HEK293 (cell line): ENCODE results near the gene LCN1.

Source experiments
- CTCF ChIA-PET: fragments of 350-600 bp; formaldehyde crosslinking; extraction: SDS; loops from one replicate; lab custom pipeline; 2021; ENCODE audit warnings: antibody characterized with exemption; lab: Yijun Ruan, JAX
- POLR2A ChIA-PET: fragments of 300-600 bp; formaldehyde crosslinking; extraction: SDS; loops from one replicate; lab custom pipeline; 2020; ENCODE audit warnings: antibody characterized with exemption, inconsistent platforms; lab: Yijun Ruan, JAX
- H3K27ac ChIP-seq: fragments of 200-500 bp; sonication (Bioruptor generic); 2 replicates; pipeline ENCODE4 v1.5.1; 2014; ENCODE audit warnings: low read depth, low read length, control low read depth, inconsistent platforms; ENCODE audit errors: extremely low read depth
- H3K36me3 ChIP-seq, 2 experiments: fragments of 200-500 bp in 1 of 2; sonication (Bioruptor generic) in 1 of 2; 1 replicate in 1 of 2; 2 replicates in 1 of 2; pipeline ENCODE4 v1.5.1; 2014 to 2017; ENCODE audit warnings: inconsistent platforms in 2 of 2, low read length in 2 of 2; ENCODE audit not compliant: control insufficient read depth in 2 of 2, insufficient read depth in 1 of 2
- H3K4me1 ChIP-seq: fragments of 200-500 bp; sonication (Bioruptor generic); 2 replicates; pipeline ENCODE4 v1.5.1; 2014; ENCODE audit warnings: mild to moderate bottlenecking, low read length, inconsistent platforms; ENCODE audit not compliant: control insufficient read depth, insufficient read depth
- H3K4me3 ChIP-seq: 2 replicates; pipeline ENCODE4 v1.5.1; 2011; ENCODE audit warnings: low read depth, mild to moderate bottlenecking, control low read depth, low read length, moderate library complexity
- H3K9me3 ChIP-seq: fragments of 200-500 bp; sonication (Bioruptor generic); 2 replicates; pipeline ENCODE4 v1.5.1; 2014; ENCODE audit warnings: low read depth, low read length, inconsistent platforms; ENCODE audit not compliant: control insufficient read depth, insufficient read depth
- BCL11A ChIP-seq: fragments of 450-650 bp; formaldehyde crosslinking; IDR thresholded peaks from 2 replicates; pipeline ENCODE4 v1.5.1; 2016; ENCODE audit warnings: low read depth, missing biosample characterization, missing genetic modification characterization
- GFI1B ChIP-seq: fragments of 450-650 bp; formaldehyde crosslinking; IDR thresholded peaks from 2 replicates; pipeline ENCODE4 v1.5.1; 2016; ENCODE audit warnings: missing biosample characterization, missing genetic modification characterization
- INSM2 ChIP-seq: fragments of 450-650 bp; formaldehyde crosslinking; IDR thresholded peaks from 2 replicates; pipeline ENCODE4 v1.5.1; 2016; ENCODE audit warnings: missing biosample characterization, missing genetic modification characterization
- KLF1 ChIP-seq: fragments of 450-650 bp; formaldehyde crosslinking; IDR thresholded peaks from 2 replicates; pipeline ENCODE4 v1.5.1; 2016; ENCODE audit warnings: missing biosample characterization, missing genetic modification characterization
- PRDM1 ChIP-seq: fragments of 450-650 bp; formaldehyde crosslinking; IDR thresholded peaks from 2 replicates; pipeline ENCODE4; 2016; ENCODE audit warnings: missing biosample characterization, missing genetic modification characterization
- ZBTB10 ChIP-seq: fragments of 450-650 bp; formaldehyde crosslinking; IDR thresholded peaks from 2 replicates; pipeline ENCODE4 v1.5.1; 2016; ENCODE audit warnings: missing biosample characterization, missing genetic modification characterization
- ZBTB8A ChIP-seq: fragments of 450-650 bp; formaldehyde crosslinking; IDR thresholded peaks from 2 replicates; pipeline ENCODE4 v1.5.1; 2016; ENCODE audit warnings: missing biosample characterization, missing genetic modification characterization
- ZFHX2 ChIP-seq: fragments of 450-650 bp; formaldehyde crosslinking; conservative IDR thresholded peaks from 2 replicates; pipeline ENCODE4 v1.5.1; 2016; ENCODE audit warnings: missing biosample characterization, missing genetic modification characterization
- ZIC2 ChIP-seq: fragments of 450-650 bp; formaldehyde crosslinking; IDR thresholded peaks from 2 replicates; pipeline ENCODE4 v1.5.1; 2016; ENCODE audit warnings: missing biosample characterization, missing genetic modification characterization
- ZNF10 ChIP-seq: fragments of 450-650 bp; formaldehyde crosslinking; IDR thresholded peaks from 2 replicates; pipeline ENCODE4 v1.5.1; 2017; ENCODE audit warnings: missing biosample characterization, missing genetic modification characterization
- ZNF114 ChIP-seq: fragments of 450-650 bp; formaldehyde crosslinking; IDR thresholded peaks from 2 replicates; pipeline ENCODE4 v1.5.0; 2017; ENCODE audit warnings: missing biosample characterization, missing genetic modification characterization
- ZNF169 ChIP-seq: fragments of 450-650 bp; formaldehyde crosslinking; IDR thresholded peaks from 2 replicates; pipeline ENCODE4 v1.5.1; 2016; ENCODE audit warnings: missing biosample characterization, missing genetic modification characterization
- ZNF175 ChIP-seq: fragments of 450-650 bp; formaldehyde crosslinking; IDR thresholded peaks from 2 replicates; pipeline ENCODE4 v1.5.1; 2016; ENCODE audit warnings: missing biosample characterization, missing genetic modification characterization
- ZNF24 ChIP-seq: fragments of 450-650 bp; formaldehyde crosslinking; IDR thresholded peaks from 2 replicates; pipeline ENCODE4 v1.5.1; 2016; ENCODE audit warnings: missing biosample characterization, missing genetic modification characterization
- ZNF266 ChIP-seq: fragments of 450-650 bp; formaldehyde crosslinking; IDR thresholded peaks from 2 replicates; pipeline ENCODE4 v1.5.1; 2016; ENCODE audit warnings: missing biosample characterization, missing genetic modification characterization, low read depth
- ZNF350 ChIP-seq: fragments of 450-650 bp; formaldehyde crosslinking; IDR thresholded peaks from 2 replicates; pipeline ENCODE4 v1.5.0; 2017; ENCODE audit warnings: missing biosample characterization, mild to moderate bottlenecking, missing genetic modification characterization
- ZNF354C ChIP-seq: fragments of 450-650 bp; formaldehyde crosslinking; IDR thresholded peaks from 2 replicates; pipeline ENCODE4 v1.5.1; 2016; ENCODE audit warnings: missing biosample characterization, missing genetic modification characterization, low read depth, borderline replicate concordance
- ZNF391 ChIP-seq: fragments of 450-650 bp; formaldehyde crosslinking; IDR thresholded peaks from 2 replicates; pipeline ENCODE4 v1.5.1; 2016; ENCODE audit warnings: low read depth, missing biosample characterization, missing genetic modification characterization, borderline replicate concordance
- ZNF404 ChIP-seq: fragments of 450-650 bp; formaldehyde crosslinking; IDR thresholded peaks from 2 replicates; pipeline ENCODE4 v1.5.1; 2017; ENCODE audit warnings: missing biosample characterization, missing genetic modification characterization
- ZNF473 ChIP-seq: fragments of 450-650 bp; formaldehyde crosslinking; IDR thresholded peaks from 2 replicates; pipeline ENCODE4 v1.5.1; 2017; ENCODE audit warnings: missing biosample characterization, missing genetic modification characterization
- ZNF518A ChIP-seq: fragments of 450-650 bp; formaldehyde crosslinking; conservative IDR thresholded peaks from 2 replicates; pipeline ENCODE4 v1.5.1; 2016; ENCODE audit warnings: low read depth, missing biosample characterization, missing genetic modification characterization
- ZNF521 ChIP-seq: fragments of 450-650 bp; formaldehyde crosslinking; IDR thresholded peaks from 2 replicates; pipeline ENCODE4 v1.5.1; 2017; ENCODE audit warnings: missing biosample characterization, mild to moderate bottlenecking, missing genetic modification characterization
- ZNF549 ChIP-seq: fragments of 450-650 bp; IDR thresholded peaks from 2 replicates; pipeline ENCODE4 v1.5.1; 2018; ENCODE audit warnings: missing biosample characterization, missing genetic modification characterization, mild to moderate bottlenecking, inconsistent platforms, moderate library complexity
- ZNF571 ChIP-seq: fragments of 450-650 bp; formaldehyde crosslinking; IDR thresholded peaks from 2 replicates; pipeline ENCODE4 v1.5.0; 2017; ENCODE audit warnings: missing biosample characterization, missing genetic modification characterization
- ZNF639 ChIP-seq: fragments of 450-650 bp; formaldehyde crosslinking; IDR thresholded peaks from 2 replicates; pipeline ENCODE4 v1.5.1; 2016; ENCODE audit warnings: missing biosample characterization, missing genetic modification characterization
- ZNF76 ChIP-seq: fragments of 450-650 bp; formaldehyde crosslinking; IDR thresholded peaks from 2 replicates; pipeline ENCODE4; 2016; ENCODE audit warnings: low read depth, missing biosample characterization, missing genetic modification characterization, borderline replicate concordance

Gene LCN1

GRCh38 chr9:135512904-135513303 is 8.3 kb upstream of the LCN1 start:
- no peak overlapping the region for H3K27ac ChIP-seq
- H3K4me3 ChIP-seq = no peak overlapping the region
- TF ChIP-seq ZNF169 (no peak), ZNF24 (tag by site-specific recombination) (no peak), ZNF391 (tag by site-specific recombination) (no peak), ZNF76 (no peak), ZNF518A (tag by site-specific recombination) (no peak), ZNF10 (no peak), ZNF175 (tag by site-specific recombination) (no peak), ZNF404 (tag by site-specific recombination) (no peak), BCL11A (tag by site-specific recombination) (no peak), ZBTB8A (tag by site-specific recombination) (no peak), ZNF266 (tag by site-specific recombination) (no peak)
- H3K4me1 ChIP-seq = no peaks in the 10 kb centered on the region
- ChIA-PET CTCF (interaction anchor here (0.5 to 0.7 kb wide), 2 partner anchors 13 to 1344 kb away, joined by 3 to 4 read pairs; no protein-coding TSS in a partner anchor), POLR2A (no interaction called here)
- no peaks in the 10 kb centered on the region for H3K9me3 ChIP-seq
- no peaks in the 10 kb centered on the region for H3K36me3 ChIP-seq

- ChIA-PET CTCF (interaction anchor here (0.5 to 0.7 kb wide), 2 partner anchors 13 to 1345 kb away, joined by 3 to 4 read pairs; no protein-coding TSS in a partner anchor), POLR2A (no interaction called here)
- no peak overlapping the region for H3K4me3 ChIP-seq
- no peaks in the 10 kb centered on the region for H3K36me3 ChIP-seq
- no peak overlapping the region for H3K27ac ChIP-seq
- no peaks in the 10 kb centered on the region for H3K9me3 ChIP-seq
- no peaks in the 10 kb centered on the region for H3K4me1 ChIP-seq
- TF ChIP-seq KLF1 (tag by site-specific recombination) = no peak
- no peak for TF ChIP-seq ZBTB10
- TF ChIP-seq ZNF639 = no peak
- no peak for TF ChIP-seq ZFHX2
- TF ChIP-seq ZNF571 = no peak
- TF ChIP-seq ZNF549 (tag by site-specific recombination) = no peak
- TF ChIP-seq ZNF354C (tag by site-specific recombination) = no peak
- TF ChIP-seq ZNF114 (tag by site-specific recombination) = no peak
- no peak for TF ChIP-seq ZNF473 (tag by site-specific recombination)
- TF ChIP-seq INSM2 (tag by site-specific recombination) = no peak
- TF ChIP-seq PRDM1 = no peak
- no peak for TF ChIP-seq ZNF521 (tag by site-specific recombination)
- TF ChIP-seq GFI1B = no peak
- no peak for TF ChIP-seq ZNF350 (tag by site-specific recombination)
- TF ChIP-seq ZIC2 (tag by site-specific recombination) = no peak
These were observed 7.8 kb upstream of the LCN1 start for GRCh38 chr9:135513351-135513846.
